Kidney (tissue), 14 donors: ENCODE data around the gene ADARB2. TPM values are rescaled to one million over a fixed set of nuclear protein-coding genes. Genes with fewer than 3 reads are reported as not detected.

Experiments used
- DNase-seq, 5 donors: peaks; one replicate each; pipeline ENCODE4 v3.0.0-alpha.2; 2013 to 2020
- FAIRE-seq: peaks from 2 replicates; lab custom pipeline; 2012; peaks lifted over from hg19 to GRCh38; lab: Jason Lieb, UNC
- H3K27ac ChIP-seq, 2 donors: one replicate each; pipeline ENCODE4 v1.7.0; 2013; ENCODE audit warnings: low read depth in 2 of 2, low read length in 2 of 2, inconsistent platforms in 1 of 2
- H3K27me3 ChIP-seq: one replicate; pipeline ENCODE4 v1.7.1; 2013; ENCODE audit warnings: low read length, inconsistent platforms; ENCODE audit not compliant: control insufficient read depth, insufficient read depth
- H3K36me3 ChIP-seq, 3 donors: one replicate each; pipeline versions ENCODE4 v1.7.0 to v1.7.1; 2013; ENCODE audit warnings: low read length in 3 of 3, control low read depth in 1 of 3, inconsistent platforms in 1 of 3; ENCODE audit not compliant: insufficient read depth in 3 of 3, control insufficient read depth in 2 of 3
- H3K4me1 ChIP-seq, 3 donors: one replicate each; pipeline versions ENCODE4 v1.7.0 to v1.7.1; 2013; ENCODE audit warnings: low read length in 3 of 3, inconsistent platforms in 1 of 3, low read depth in 1 of 3; ENCODE audit not compliant: control insufficient read depth in 2 of 3, insufficient read depth in 2 of 3
- H3K4me3 ChIP-seq, 3 donors: one replicate each; pipeline versions ENCODE4 v1.7.0 to v1.8.1; 2013; ENCODE audit warnings: low read length in 3 of 3, control low read depth in 1 of 3, inconsistent platforms in 1 of 3
- H3K9ac ChIP-seq, 3 donors: one replicate each; pipeline versions ENCODE4 v1.7.0 to v1.7.1; 2013; ENCODE audit warnings: low read length in 3 of 3, control low read depth in 1 of 3, inconsistent platforms in 1 of 3
- H3K9me3 ChIP-seq, 3 donors: one replicate each; pipeline versions ENCODE4 v1.7.0 to v1.7.1; 2013; ENCODE audit warnings: low read length in 3 of 3, control low read depth in 1 of 3, inconsistent platforms in 1 of 3; ENCODE audit not compliant: control insufficient read depth in 2 of 3, insufficient read depth in 1 of 3
- intact Hi-C: fragments of 100-400 bp; cut with DNase I; formaldehyde crosslinking; loops from one replicate; pipeline ENCODE4 v1.11.1; 2022
- polyA plus RNA-seq: library from polyadenylated mRNA; stranded (reverse); fragments of 350-450 nt; fragmentation: Illumina TruSeq; extraction: RNeasy Lipid Tissue Mini Kit (QIAGEN cat#74804); gene quantifications from one replicate; pipeline ENCODE4 v1.2.3, GENCODE V29; 2014; ENCODE audit warnings: low read depth, low replicate concordance; ENCODE audit not compliant: insufficient read depth
- total RNA-seq: library from RNA; stranded (reverse); fragmentation: NEBNext Ultra II Directional; extraction: Animal tissue kit (Norgen Biotek cat#: 25700); gene quantifications from one replicate; pipeline ENCODE4 v1.2.1, GENCODE V29; 2021
- TF ChIP-seq, protein P1 (sequence below): IDR thresholded peaks from 3 replicates; pipeline ENCODE4 v1.5.1; 2012; ENCODE audit warnings: mild to moderate bottlenecking, moderate library complexity, borderline replicate concordance; ENCODE audit not compliant: insufficient read depth; ENCODE audit errors: extremely low read depth
- donor health status: control.
- donor health status: control.
- donor health status: control.
- donor health status: control.
- donor health status: control.
- donor health status: DM: yes; HTN: yes; CAD: no.
- donor health status: Normal renal cell carcinoma (clear cell type).

The ADARB2 gene
- total and polyA plus RNA-seq, 2 donors from 2014 or later: 1.0 to 1.3 TPM

DNA sequence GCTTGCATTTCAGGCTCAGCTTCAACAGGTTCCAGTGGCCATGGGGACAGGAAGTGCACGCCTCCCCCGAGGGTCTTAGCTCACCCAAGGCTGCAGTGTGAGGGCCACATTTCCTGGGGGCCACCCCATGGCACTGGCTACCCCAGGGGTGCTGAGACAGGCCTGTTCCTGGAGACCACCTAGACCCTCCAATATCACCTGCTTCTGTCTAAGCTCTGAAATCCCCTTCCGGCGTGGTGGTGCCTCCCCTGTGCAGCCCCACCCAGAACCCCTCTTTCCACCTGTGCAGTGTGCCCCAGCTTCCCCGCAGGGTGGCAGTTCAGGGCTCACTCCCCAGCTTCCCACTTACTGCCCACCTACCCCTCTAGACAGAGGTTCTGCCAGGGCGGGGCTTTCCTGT is 83.1 kb downstream of the ADARB2 start:
- intact Hi-C loops: no loop called here
- Histone ChIP-seq H3K36me3 (no peaks in the 10 kb centered on the region), H3K9me3 (no peaks in the 10 kb centered on the region), H3K27me3 (no peaks in the 10 kb centered on the region), H3K4me3 (no peak overlapping the region), H3K4me1 (no peaks in the 10 kb centered on the region), H3K27ac (no peak overlapping the region), H3K9ac (no peak overlapping the region)
- DNase-seq: no peak
- TF ChIP-seq, protein P1, sequence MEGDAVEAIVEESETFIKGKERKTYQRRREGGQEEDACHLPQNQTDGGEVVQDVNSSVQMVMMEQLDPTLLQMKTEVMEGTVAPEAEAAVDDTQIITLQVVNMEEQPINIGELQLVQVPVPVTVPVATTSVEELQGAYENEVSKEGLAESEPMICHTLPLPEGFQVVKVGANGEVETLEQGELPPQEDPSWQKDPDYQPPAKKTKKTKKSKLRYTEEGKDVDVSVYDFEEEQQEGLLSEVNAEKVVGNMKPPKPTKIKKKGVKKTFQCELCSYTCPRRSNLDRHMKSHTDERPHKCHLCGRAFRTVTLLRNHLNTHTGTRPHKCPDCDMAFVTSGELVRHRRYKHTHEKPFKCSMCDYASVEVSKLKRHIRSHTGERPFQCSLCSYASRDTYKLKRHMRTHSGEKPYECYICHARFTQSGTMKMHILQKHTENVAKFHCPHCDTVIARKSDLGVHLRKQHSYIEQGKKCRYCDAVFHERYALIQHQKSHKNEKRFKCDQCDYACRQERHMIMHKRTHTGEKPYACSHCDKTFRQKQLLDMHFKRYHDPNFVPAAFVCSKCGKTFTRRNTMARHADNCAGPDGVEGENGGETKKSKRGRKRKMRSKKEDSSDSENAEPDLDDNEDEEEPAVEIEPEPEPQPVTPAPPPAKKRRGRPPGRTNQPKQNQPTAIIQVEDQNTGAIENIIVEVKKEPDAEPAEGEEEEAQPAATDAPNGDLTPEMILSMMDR: no peak
- FAIRE-seq: no peak

DNA sequence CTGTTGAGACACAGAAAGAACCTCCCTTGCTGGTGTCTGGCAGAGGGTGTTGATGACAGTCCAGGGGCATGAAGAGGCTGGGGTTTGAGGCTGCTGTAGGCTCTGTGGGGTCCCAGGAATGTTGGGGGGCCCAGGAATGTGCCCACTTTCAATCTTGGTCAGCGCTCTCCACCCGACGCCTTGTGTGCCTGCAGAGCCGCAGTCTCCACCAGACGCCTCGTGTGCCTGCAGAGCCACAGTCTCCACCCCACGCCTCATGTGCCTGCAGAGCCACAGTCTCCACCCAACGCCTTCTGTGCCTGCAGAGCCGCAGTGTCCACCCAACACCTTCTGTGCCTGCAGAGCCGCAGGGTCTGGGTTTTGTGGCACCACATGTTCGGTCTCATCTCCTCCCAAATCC is 84.0 kb downstream of the ADARB2 start:
- FAIRE-seq: no peak
- intact Hi-C loops: no loop called here
- DNase-seq: no peak
- no peak overlapping the region for H3K9ac ChIP-seq
- H3K9me3 ChIP-seq: no peaks in the 10 kb centered on the region
- H3K4me3 ChIP-seq: no peak overlapping the region
- TF ChIP-seq, protein P1: no peak
- H3K27ac ChIP-seq: no peak overlapping the region
- H3K4me1 ChIP-seq: no peaks in the 10 kb centered on the region
- no peaks in the 10 kb centered on the region for H3K27me3 ChIP-seq
- no peaks in the 10 kb centered on the region for H3K36me3 ChIP-seq

GRCh38 chr10:1652151-1652550 is 85.2 kb downstream of the ADARB2 start:
- no peak for FAIRE-seq

More at GRCh38 chr10:1652151-1652550, 85.2 kb downstream of the ADARB2 start:
- TF ChIP-seq, protein P1: no peak
- H3K4me1 ChIP-seq: no peaks in the 10 kb centered on the region
- DNase-seq: no peak
- H3K4me3 ChIP-seq: no peak overlapping the region
- no peaks in the 10 kb centered on the region for H3K27me3 ChIP-seq
- intact Hi-C loops: no loop called here
- no peak overlapping the region for H3K27ac ChIP-seq
- no peak overlapping the region for H3K9ac ChIP-seq
- no peaks in the 10 kb centered on the region for H3K9me3 ChIP-seq
- H3K36me3 ChIP-seq: no peaks in the 10 kb centered on the region
